Measurements from ENCODE around the gene RALY.
A peak's percentile ranks its signal among the peaks of the same experiment; 100 is the strongest.
"Not testable (repeated sequence)": the region's sequence is repeated elsewhere in the genome, so short reads cannot be mapped to it uniquely, and the experiment has no call there.

The RALY gene

DNA sequence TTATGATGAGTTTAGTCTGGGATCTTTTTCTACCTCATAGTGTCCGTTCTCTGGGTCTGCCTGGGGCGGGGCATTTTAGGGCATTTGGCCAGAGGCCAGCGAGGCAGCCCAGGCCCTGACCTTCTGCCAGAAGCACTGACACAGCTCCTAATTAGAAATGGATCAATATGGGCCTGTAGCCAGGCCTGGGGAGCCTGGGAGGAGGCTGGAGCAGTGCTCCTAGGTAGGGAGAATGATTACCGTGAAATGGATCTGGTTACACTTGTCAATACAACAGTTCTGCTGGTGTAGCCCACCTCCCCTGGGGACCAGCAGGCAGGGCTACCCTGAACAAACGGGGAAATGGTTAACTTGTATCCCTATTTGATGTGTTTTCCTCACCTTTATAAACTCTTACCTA lies 23.0 kb downstream of the RALY start:
- DNase-seq (ENCODE audit: low spot score): no peak

DNA sequence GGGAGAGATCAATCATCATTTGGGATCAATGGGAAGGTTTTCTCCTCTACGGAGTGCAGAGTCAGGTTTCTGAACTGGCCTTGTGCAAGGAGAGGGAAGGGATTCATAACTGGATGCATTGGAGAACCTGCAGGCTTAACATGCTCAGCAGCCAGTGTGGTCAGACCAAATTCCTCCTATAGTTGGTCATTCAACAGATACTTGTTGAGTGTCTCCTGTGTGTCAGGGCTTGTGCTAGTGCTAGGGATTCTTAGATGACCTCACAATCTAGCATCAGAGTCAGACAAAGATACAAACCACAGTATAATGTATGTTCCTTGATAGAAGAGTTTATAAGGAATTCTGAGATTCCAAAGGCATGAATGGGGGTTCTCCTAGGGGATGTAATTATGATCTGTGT lies 23.9 kb downstream of the RALY start:
- no peak for DNase-seq (ENCODE audit: low spot score)

GRCh38 chr20:34018166-34018565 lies 24.5 kb downstream of the RALY start:
- no peak for DNase-seq (ENCODE audit: low spot score)

DNA sequence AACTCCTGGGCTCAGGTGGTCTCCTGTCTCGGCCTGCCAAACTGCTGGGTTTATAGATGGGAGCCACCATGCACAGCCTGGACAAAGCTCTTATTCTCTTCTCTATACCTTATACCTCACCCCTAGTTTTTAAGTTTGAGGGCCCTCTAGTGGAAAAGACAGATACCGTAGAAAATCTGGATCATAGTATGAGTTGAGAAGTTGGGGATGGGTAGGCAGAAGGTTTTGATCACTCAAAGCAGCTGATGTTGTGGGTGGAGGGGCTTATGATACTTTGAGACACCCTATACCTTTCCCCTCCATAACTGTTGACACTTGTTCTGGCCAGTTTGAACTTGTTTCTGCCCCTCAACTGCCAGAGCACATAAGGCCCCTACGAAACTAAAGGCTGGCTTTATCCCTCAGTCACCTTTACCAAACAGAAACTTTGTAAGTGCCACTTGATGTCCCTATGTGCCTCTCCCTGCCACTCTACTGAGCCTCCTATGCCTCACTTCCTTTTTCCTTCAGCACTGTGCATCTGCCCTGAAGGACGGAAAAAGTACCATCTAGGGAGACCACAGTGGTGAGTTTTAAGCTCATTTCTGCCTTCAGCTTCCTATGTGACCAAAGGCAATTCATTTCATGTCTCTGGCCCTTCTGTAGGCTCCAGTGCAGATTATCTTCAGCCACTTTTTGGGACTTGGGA lies 28.6 kb downstream of the RALY start:
- DNase-seq (ENCODE audit: low spot score): peak; percentile 60

- DNase-seq (ENCODE audit: low spot score): no peak
Observed at GRCh38 chr20:34022839-34023234, 29.1 kb downstream of the RALY start.

GRCh38 chr20:34023937-34024722 lies 30.4 kb downstream of the RALY start:
- no peak for DNase-seq (ENCODE audit: low spot score)

DNA sequence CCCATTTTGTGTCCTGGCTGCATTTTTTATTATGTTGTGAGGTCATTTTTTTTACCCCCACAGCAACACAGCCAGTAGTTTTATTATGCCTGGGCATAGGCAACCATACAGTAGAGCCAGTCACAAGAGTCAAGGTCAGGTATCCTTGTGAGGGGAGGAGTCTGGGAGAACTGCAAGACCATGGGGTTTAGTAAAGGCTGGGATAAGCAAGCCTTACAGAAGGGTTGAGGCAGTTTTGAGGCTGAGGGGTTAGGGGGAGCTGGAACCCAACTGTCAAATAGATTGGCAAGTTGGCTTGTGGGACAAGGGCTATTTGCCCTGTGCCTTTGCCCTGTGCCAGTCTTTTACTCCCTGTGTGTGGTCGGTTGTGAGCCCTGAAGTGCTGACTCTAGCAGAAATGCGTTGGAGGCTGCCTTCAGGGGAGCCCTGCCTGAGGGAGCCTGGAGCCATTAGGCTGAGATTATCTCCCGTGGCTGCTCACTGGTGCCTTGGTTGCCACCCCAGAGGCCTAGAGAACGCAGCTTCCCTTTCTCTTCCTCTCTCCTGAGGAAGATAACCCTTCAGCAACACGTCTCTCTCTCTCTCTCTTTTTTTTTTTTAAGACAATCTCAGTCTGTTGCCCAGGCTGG lies 31.1 kb downstream of the RALY start:
- DNase-seq (ENCODE audit: low spot score): no peak

DNA sequence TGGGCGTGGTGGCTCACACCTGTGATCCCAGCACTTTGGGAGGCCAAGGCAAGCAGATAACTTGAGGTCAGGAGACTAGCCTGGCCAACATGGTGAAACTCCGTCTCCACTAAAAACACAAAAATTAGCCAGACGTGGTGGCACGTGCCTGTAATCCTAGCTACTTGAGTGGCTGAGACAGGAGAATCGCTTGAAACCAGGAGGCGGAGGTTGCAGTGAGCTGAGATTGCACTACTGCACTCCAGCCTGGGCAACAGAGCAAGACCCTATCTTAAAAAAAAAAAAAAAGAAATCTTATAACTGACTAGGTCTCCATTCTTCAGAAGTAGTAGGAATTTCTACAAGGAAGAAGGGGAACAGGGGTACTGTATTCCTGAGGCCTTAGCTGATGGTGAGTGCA lies 34.3 kb downstream of the RALY start:
- not testable (repeated sequence) for DNase-seq (ENCODE audit: low spot score)

- no peak for DNase-seq (ENCODE audit: low spot score)
Observed at GRCh38 chr20:34029415-34029814, 35.7 kb downstream of the RALY start.

DNA sequence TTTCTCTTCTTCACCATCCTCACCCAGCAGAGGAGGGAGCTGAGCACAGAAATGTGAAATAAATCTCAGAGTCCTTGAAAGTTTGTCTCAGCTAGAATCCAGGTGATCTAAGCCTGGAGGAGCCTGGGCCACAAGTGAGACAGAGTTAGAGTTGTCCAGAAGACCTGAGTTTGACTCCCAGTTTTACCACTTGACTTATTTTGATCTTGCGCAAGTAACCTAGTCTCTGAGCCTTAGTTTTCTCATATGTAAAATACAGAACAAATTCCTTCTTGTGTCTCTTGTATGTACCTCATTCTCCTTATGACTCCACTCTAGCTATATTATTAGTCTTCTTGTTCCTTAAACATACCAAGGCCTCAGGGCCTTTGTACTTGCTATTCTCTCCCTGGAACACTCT lies 36.7 kb downstream of the RALY start:
- DNase-seq (ENCODE audit: low spot score): no peak

DNA sequence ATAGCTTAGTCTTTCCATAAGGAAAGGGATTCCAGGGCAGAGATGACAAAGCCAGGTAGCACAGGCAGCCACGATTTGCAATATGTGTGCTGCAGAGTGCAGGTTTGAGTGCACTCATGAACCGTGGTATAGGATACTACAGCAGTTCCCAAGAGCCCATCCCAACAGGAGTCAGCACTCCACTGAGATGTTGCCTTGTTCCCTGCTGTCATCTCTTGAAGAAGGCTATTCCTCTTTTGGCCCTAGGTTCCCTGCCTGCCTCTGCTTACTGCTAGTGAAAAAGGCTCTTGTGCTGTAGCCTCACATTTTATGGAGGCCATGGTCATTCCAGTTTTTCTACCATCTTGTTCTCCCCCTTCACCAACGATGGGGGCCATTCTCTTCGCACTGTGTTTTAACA lies 40.2 kb downstream of the RALY start:
- no peak for DNase-seq (ENCODE audit: low spot score)

- DNase-seq (ENCODE audit: low spot score): no peak
Observed at GRCh38 chr20:34037121-34037520, 43.4 kb downstream of the RALY start.

DNA sequence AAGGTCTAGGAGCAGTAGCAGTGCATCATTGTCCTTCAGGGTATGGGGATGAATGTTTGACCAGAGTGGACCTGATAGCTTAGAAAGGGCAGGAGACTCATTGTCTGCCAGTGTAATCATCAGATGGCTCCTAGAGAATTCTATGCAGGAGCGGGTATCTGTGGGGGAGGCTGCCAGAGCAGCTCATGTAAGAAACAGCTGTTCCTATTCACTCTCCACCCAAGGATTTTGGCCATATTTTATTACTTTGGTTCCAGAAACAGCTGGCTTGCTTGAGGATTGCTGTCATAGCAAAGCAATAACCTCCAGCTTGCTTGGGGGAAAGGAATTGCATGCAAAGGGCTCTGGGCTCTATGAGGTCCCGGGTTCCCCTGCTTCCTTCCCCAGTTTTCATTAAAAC lies 44.1 kb downstream of the RALY start:
- DNase-seq (ENCODE audit: low spot score): no peak

DNA sequence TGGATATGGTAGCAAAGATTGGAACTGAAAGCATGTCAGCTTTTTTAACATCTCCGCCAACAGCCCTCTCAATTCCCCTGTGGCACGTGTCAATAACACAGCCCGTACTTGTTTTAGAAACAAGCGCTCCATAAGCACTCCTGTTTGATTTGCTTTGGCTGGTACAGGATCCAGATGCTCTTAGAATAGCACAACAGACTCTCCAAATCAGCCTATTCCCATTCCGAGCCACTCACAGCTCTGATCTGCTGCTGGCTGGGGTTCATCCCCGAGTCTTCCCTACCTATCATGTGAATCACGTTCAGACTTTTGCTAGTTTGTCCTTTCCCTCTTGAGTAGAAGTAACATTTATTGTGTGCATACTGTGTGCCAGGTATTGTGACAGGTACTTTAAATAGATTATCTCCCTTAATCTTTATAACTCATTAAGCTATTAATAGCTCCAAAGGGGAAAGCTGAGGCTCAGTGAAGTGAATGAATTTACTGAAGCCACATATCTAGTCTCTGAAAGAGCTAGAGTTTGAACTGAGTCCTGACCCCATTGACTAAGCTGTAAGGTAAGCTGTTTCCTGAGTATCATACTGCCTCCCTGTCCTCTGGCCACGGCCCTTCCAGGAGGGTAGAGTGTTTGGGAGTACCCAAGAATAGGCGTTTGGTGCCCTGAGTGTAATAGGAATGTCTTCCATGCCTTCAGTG lies 46.7 kb downstream of the RALY start:
- DNase-seq (ENCODE audit: low spot score): no peak

DNA sequence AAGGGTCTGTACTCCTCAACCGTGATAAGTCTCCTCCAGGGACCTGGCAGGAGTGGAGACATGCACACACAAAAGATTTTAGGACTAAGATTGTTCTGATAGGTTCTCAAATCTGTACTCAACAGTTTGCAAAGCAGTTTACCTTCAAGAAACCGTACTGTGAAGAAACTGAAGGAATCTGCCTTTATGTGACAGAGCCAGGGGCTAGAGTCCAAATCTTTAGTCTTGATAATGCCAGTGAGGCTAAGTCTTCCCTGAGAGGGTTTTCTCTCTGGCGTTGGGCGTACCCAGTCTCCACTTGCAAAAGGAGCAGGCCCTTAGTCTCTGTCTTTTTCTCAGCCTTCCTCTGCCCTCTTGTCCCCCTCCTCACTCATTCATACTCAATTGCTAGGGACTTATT lies 47.5 kb downstream of the RALY start:
- no peak for DNase-seq (ENCODE audit: low spot score)

- DNase-seq (ENCODE audit: low spot score): no peak
Observed at GRCh38 chr20:34042262-34042661, 48.6 kb downstream of the RALY start.

GRCh38 chr20:34043025-34043424 lies 49.3 kb downstream of the RALY start:
- no peak for DNase-seq (ENCODE audit: low spot score)

DNA sequence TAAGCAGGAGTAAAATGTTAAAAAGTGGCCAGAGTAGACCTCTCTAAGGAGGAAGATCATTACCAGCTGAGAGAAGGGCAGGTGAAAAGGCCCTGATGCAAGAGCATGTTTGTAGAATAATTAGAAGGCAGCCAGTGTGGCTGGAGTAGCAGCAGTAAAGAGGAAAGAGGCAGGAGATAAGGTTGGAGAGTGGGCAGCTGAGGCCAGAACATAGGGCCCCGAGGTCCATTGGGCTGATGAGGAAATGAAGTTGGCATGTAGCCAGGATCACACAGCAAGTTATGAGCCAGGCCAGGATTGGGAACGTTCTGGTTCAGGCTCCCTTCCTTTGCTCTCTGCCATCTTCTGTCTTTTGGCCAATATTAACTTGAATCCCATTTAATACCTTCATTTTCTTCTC lies 51.6 kb downstream of the RALY start:
- DNase-seq (ENCODE audit: low spot score): no peak

GRCh38 chr20:34045930-34046725 lies 52.4 kb downstream of the RALY start:
- DNase-seq (ENCODE audit: low spot score): no peak

GRCh38 chr20:34047010-34047687 lies 53.4 kb downstream of the RALY start:
- no peak for DNase-seq (ENCODE audit: low spot score)

DNA sequence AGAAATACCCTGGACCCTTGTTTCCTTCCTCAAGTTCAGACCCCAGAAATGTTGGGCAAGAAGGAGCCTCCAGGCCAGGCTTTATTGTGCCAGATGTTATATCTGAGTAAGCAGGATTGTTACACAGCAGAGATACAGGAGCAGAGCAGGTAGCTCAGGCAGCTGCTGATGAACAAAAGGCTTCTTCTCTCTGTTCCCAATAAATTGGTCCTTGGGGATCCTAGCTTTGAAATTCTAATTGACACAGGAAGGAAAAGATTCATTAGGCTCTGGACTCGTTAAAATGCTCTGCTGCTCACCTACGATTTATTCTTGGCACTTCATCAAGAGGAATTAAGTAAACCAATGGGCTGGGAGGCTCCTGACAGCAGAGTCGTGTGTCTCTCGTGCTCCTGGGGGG lies 54.2 kb downstream of the RALY start:
- no peak for DNase-seq (ENCODE audit: low spot score)

Measured in germinal center (tissue), 1 donor.